DMS153 (cell line): ENCODE measurements around the gene TSNAXIP1.
"Not testable (repeated sequence)": the region's sequence is repeated elsewhere in the genome, so short reads cannot be mapped to it uniquely, and the experiment has no call there.

Experiments
- DNase-seq: peaks from one replicate; lab custom pipeline; 2025; lab: John Stamatoyannopoulos, UW

TSNAXIP1 gene

GRCh38 chr16:67862623-67863583 is 56.2 kb downstream of the TSNAXIP1 start:
- DNase-seq: no peak

- DNase-seq: not testable (repeated sequence)
Measured at GRCh38 chr16:67864044-67864443, 57.4 kb downstream of the TSNAXIP1 start.

- DNase-seq: no peak
Measured at GRCh38 chr16:67864594-67864993, 57.9 kb downstream of the TSNAXIP1 start.

GRCh38 chr16:67865318-67865717 is 58.6 kb downstream of the TSNAXIP1 start:
- no peak for DNase-seq

GRCh38 chr16:67868290-67868689 is 61.6 kb downstream of the TSNAXIP1 start:
- no peak for DNase-seq

GRCh38 chr16:67869653-67870052 is 63.0 kb downstream of the TSNAXIP1 start:
- DNase-seq: no peak

GRCh38 chr16:67871256-67871655 is 64.6 kb downstream of the TSNAXIP1 start:
- DNase-seq: no peak

- no peak for DNase-seq
Measured at GRCh38 chr16:67872131-67872630, 65.5 kb downstream of the TSNAXIP1 start.

GRCh38 chr16:67872631-67873434 is 66.1 kb downstream of the TSNAXIP1 start, which contains the start of gene EDC4:
Gene EDC4, plus strand, starts transcription at chr16:67873052. Its CDS starts 210 bp downstream, at chr16:67873262.
- DNase-seq: peak; percentile 40

GRCh38 chr16:67873435-67874370 is 67.0 kb downstream of the TSNAXIP1 start:
- no peak for DNase-seq

- no peak for DNase-seq
Measured at GRCh38 chr16:67874372-67874771, 67.7 kb downstream of the TSNAXIP1 start.

GRCh38 chr16:67877064-67877463 is 70.4 kb downstream of the TSNAXIP1 start:
- no peak for DNase-seq
